GM18502 (cell line): ENCODE data around the gene PHF10.
"Not testable (repeated sequence)": the region's sequence is repeated elsewhere in the genome, so short reads cannot be mapped to it uniquely, and the experiment has no call there.

ENCODE experiments used
- ATAC-seq: cut with Tn5 transposase; IDR thresholded peaks from one replicate; pipeline ENCODE4 v1.9.1; 2021; ENCODE audit warnings: mild to moderate bottlenecking; ENCODE audit not compliant: unreplicated experiment, poor library complexity

The PHF10 gene

GRCh38 chr6:169724494-169725124 lies at the start of gene PHF10:
Gene PHF10, minus strand, starts transcription at chr6:169724500. Its CDS starts 569 bp downstream, at chr6:169723931.
- peak; percentile 45 for ATAC-seq

- ATAC-seq: no peak
Observed at GRCh38 chr6:169766921-169767736, 42.8 kb upstream of the PHF10 start.

DNA sequence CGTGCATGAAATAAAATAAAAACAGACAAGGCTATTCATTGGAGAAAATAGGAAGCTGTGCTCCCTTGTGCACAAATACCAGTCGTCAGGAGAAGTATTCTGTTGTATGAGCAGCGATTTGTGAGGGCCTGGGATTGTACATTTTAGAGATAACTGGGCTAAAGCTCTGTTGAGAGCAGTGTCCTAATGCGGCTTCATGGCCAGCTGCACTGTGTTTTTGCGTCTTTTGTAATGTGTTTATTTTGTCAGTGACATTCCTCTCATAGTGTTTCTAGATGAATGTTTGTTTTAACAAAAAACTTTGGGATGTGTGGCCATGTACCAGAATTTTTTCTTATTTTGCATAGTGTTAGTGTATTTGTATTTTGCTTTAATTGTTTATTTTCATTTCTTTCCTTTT lies 41.9 kb upstream of the PHF10 start:
- ATAC-seq: no peak

DNA sequence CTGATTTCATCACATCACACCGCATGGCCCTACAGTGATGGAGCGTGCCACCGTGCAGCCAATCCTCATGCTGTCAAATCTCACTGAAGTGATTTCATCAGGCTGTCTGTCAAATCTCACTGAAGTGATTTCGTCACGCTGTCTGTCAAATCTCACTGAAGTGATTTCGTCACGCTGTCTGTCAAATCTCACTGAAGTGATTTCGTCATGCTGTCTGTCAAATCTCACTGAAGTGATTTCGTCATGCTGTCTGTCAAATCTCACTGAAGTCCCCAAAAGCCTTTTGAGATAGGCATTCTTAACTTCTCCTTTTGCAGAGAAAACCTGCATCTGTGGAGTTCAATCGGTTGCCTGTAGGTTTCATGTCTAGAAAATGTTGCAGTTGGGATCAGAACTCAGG lies 41.5 kb upstream of the PHF10 start:
- not testable (repeated sequence) for ATAC-seq

DNA sequence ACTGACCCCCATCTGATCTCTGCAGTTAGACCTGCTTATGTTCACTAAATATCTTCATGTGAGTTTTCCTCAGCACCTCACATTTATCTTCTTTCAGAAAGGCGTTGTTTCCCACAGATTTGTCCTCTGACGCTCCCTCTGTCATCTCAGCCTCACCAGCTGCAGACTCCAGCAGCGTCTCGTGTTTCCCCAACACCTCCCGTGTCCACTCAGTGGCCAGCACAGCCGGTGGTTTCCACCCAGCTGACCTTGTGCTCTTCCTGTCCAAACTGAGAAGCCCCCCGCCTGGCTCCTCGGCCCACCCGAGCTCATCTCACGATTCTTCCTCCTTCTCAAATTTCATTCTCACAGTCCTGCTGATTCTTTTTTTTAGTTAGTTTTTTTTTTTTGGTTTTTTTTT lies 39.6 kb upstream of the PHF10 start:
- ATAC-seq: no peak

- ATAC-seq: no peak
Observed at GRCh38 chr6:169763308-169763707, 39.0 kb upstream of the PHF10 start.

GRCh38 chr6:169755162-169755561 lies 30.9 kb upstream of the PHF10 start:
- no peak for ATAC-seq

DNA sequence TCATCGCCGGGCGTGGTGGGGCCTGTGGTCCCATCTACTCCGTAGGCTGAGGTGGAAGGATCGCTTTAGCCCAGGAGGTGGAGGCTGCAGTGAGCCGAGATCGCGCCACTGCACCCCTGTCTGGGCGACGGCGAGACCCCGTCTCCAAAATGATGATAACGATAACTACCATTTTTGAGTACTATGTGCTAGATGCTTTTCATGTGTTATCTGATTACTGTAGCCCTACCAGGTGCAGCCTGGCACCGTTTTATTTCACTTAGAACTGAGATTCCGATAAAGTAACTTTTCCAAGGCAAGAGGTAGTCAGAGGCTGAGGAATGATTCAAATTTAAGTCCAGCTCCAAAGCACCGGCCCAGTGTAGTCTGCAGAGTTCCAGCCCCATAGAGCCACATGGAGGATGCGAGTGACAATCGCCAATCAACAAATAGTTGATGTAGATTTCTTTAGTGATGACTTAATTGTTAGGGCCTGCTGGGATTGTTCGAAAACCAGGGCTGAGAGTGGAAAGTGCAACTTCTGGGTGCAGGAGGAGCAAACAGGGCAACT lies 27.8 kb upstream of the PHF10 start:
- ATAC-seq: no peak

DNA sequence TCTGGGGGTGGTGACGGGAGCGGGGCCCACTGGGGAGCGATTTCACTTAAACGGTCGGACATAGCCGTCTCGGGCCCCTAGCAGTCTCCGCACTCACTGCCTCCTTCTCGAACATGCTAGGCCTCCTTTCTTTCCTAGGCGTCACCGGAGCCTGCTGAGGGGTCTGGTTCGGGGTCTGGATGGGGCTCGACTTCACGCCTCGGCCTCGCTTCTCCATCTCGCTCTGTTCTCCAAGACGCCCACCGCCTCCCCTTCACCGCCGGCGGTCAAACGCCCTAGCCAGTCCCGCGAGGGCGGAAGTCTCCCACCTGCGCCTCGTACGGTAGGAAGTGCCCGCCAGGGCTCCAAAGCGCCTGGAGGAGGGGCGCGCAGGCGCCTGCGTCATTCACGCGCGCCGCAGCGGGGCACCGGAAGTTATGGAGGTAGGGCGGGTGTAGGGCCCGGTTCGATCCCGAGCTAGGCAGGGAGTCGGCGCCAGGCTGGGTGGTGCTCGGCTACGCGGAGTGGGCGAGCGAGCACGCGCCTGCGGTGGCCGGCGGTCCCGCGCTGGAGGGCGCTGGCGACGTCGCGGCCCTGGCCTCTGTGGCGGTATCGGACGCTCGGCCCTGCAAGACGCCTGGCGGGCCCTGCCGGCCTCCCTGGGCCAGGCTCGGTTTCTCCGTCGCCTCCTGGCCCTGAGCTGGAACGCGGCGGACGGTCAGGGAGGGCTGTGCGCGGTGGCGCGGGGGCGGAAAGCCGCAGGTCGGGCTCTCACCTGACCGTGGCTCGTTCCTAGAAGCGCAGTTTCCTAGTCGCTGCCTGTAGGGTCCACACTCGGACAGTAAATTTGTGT lies 27.2 kb upstream of the PHF10 start, which contains the start of the genes DYNLT2 and ERMARD:
TSS of gene DYNLT2 (minus strand) at position 331 of the 832 bp plus-strand sequence. CDS start at position 217, 114 bp downstream.
TSS of gene ERMARD (plus strand) at position 381 of the 832 bp plus-strand sequence. CDS start at position 417, 36 bp downstream.
- ATAC-seq: peak; percentile 96

DNA sequence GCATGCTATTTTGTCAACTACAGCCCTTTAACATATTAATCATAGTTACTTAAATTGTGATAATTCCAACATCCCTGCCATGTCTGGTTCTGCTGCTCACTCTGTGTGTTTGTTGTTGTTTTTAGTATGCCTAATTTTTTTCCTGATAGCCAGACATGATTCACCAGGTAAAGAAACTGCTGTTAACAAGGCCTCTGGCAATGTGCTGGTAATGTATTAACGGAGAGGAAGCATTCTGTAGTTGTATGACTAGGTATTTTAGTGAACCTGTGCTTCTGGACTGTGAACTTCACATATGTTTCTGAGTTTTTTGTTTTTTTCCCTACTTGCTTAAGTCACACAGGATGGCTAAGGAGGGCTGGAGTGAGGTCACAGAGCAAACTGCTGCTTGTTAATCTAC lies 22.3 kb upstream of the PHF10 start:
- no peak for ATAC-seq

- no peak for ATAC-seq
Observed at GRCh38 chr6:169745405-169745804, 21.1 kb upstream of the PHF10 start.

DNA sequence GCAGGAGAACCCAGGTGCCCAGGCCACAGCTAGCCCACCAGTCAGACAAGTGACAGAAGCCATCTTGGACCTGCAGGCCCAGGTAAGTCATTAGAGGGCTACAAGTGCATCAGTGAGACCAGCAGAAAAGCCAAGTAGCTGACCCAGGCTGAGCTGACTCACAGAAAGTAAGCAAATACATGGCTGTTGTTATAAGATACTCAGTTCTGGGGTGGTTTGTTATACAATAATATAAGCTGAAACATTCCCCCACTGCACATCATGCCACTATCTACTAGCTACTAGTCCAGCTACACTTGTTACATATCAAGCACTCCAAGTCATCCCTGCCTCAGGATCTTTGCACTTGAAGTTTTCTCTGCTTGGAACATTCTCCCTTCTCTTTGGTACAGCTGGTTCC lies 17.0 kb upstream of the PHF10 start:
- ATAC-seq: no peak

GRCh38 chr6:169738976-169739529 lies 14.8 kb upstream of the PHF10 start:
- no peak for ATAC-seq

GRCh38 chr6:169738204-169738975 lies 14.1 kb upstream of the PHF10 start:
- no peak for ATAC-seq

GRCh38 chr6:169729961-169730360 lies 5.7 kb upstream of the PHF10 start:
- no peak for ATAC-seq

DNA sequence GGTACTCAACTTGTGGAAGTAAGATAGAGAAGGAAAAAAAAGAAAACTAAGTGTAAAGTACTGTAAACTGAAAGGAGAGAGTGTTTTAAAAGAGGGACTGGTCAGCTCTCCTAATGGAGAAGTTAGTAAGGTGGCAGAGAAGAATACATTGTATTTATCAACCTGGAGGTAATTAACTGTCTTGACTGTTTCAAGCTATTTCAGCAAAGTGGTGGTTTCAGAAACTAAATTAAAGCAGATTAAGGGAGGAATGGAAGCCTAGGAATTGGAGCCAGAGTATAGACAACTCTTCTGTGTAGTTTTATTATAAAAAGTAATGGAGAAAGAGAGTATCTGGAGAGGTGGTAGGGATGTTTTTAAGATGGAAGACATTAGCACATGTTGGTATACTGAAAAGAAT lies 2.7 kb upstream of the PHF10 start:
- no peak for ATAC-seq

DNA sequence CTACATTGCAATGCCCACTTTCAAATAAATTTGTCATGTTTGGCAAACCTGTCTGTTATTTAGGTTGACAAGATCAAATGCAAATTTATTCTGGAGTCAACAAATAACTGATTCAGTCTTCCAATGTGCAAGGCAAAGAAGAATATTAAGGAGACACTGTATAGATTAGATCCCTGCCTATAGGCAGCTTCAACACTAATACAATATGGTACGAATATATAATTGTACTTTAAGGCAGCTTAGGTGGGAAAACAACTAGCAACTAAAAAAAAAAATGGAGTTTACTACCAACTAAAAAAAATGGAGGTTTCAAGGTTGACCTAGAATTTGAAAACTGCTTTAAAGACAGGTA lies 1.7 kb upstream of the PHF10 start:
- no peak for ATAC-seq

- peak; percentile 15 for ATAC-seq
Observed at GRCh38 chr6:169725125-169726048, 1.1 kb upstream of the PHF10 start.
